WERI-Rb-1 (cell line): ENCODE measurements around the gene LRP1.

Source experiments
- DNase-seq: peaks from one replicate; pipeline ENCODE4 v3.0.0-alpha.2; 2020
- H3K27ac ChIP-seq: fragments of 250-450 bp; sonication (Bioruptor Pico); 2 replicates; pipeline ENCODE4 v1.5.1; 2020; ENCODE audit warnings: mild to moderate bottlenecking, moderate library complexity
- H3K27me3 ChIP-seq: fragments of 250-450 bp; sonication (Bioruptor Pico); 2 replicates; pipeline ENCODE4 v1.5.1; 2021; ENCODE audit warnings: mild to moderate bottlenecking, low read depth, moderate library complexity; ENCODE audit not compliant: insufficient read depth, severe bottlenecking
- H3K36me3 ChIP-seq: fragments of 250-450 bp; sonication (Bioruptor Pico); 2 replicates; pipeline ENCODE4 v1.5.1; 2020; ENCODE audit warnings: mild to moderate bottlenecking, moderate library complexity
- H3K4me3 ChIP-seq: 2 replicates; pipeline ENCODE4 v1.5.1; 2011; ENCODE audit warnings: low read depth, mild to moderate bottlenecking, control low read depth, low read length
- H3K9me3 ChIP-seq: fragments of 250-450 bp; sonication (Bioruptor Pico); 2 replicates; pipeline ENCODE4 v1.5.1; 2021; ENCODE audit warnings: mild to moderate bottlenecking, moderate library complexity; ENCODE audit not compliant: severe bottlenecking
- CTCF ChIP-seq: IDR thresholded peaks from 2 replicates; pipeline ENCODE4 v1.5.1; 2011; ENCODE audit warnings: low read depth, mild to moderate bottlenecking, control low read depth, inconsistent platforms, low read length

LRP1 gene

GRCh38 chr12:57183939-57184725 lies 55.8 kb downstream of the LRP1 start:
- Histone ChIP-seq H3K4me3 (no peak overlapping the region), H3K36me3 (no peaks in the 10 kb centered on the region), H3K9me3 (no peaks in the 10 kb centered on the region), H3K27me3 (no peaks in the 10 kb centered on the region), H3K27ac (no peak overlapping the region)
- no peak for DNase-seq
- TF ChIP-seq CTCF, result no peak

- no peak for TF ChIP-seq CTCF
- Histone ChIP-seq H3K9me3 (no peaks in the 10 kb centered on the region), H3K36me3 (no peaks in the 10 kb centered on the region), H3K27me3 (no peaks in the 10 kb centered on the region), H3K27ac (no peak overlapping the region), H3K4me3 (no peak overlapping the region)
- DNase-seq, result no peak
Measured at GRCh38 chr12:57185403-57185802, 57.1 kb downstream of the LRP1 start.

GRCh38 chr12:57185906-57186508 lies 57.7 kb downstream of the LRP1 start:
- no peak overlapping the region for H3K27ac ChIP-seq
- no peak overlapping the region for H3K4me3 ChIP-seq
- H3K27me3 ChIP-seq, result no peaks in the 10 kb centered on the region
- no peak for DNase-seq
- no peak for TF ChIP-seq CTCF
- H3K9me3 ChIP-seq, result no peaks in the 10 kb centered on the region
- no peaks in the 10 kb centered on the region for H3K36me3 ChIP-seq

GRCh38 chr12:57187222-57188089 lies 59.2 kb downstream of the LRP1 start:
- H3K27ac ChIP-seq, result no peak overlapping the region
- H3K36me3 ChIP-seq, result no peaks in the 10 kb centered on the region
- H3K4me3 ChIP-seq, result no peak overlapping the region
- TF ChIP-seq CTCF, result no peak
- no peak for DNase-seq
- H3K27me3 ChIP-seq, result no peaks in the 10 kb centered on the region
- H3K9me3 ChIP-seq, result no peaks in the 10 kb centered on the region

- Histone ChIP-seq H3K36me3 (no peaks in the 10 kb centered on the region), H3K9me3 (no peaks in the 10 kb centered on the region), H3K27ac (no peak overlapping the region), H3K4me3 (no peak overlapping the region), H3K27me3 (no peaks in the 10 kb centered on the region)
- DNase-seq, result no peak
- TF ChIP-seq CTCF, result no peak
Measured at GRCh38 chr12:57188090-57188425, 59.8 kb downstream of the LRP1 start.
